Tibial nerve (tissue), 4 donors: ENCODE data around the gene FBLN1.
"Not testable (repeated sequence)": the region's sequence is repeated elsewhere in the genome, so short reads cannot be mapped to it uniquely, and the experiment has no call there.

Source experiments
- EP300 ChIP-seq, 2 donors: sonication (generic); formaldehyde crosslinking; IDR thresholded peaks; one replicate each; pipeline ENCODE4 v1.6.1; 2017; ENCODE audit warnings: antibody characterized with exemption in 2 of 2, mild to moderate bottlenecking in 1 of 2
- POLR2A ChIP-seq, 2 donors: fragments of 450-650 bp; IDR thresholded peaks; one replicate each; pipeline ENCODE4 v1.6.1; 2017; ENCODE audit warnings: antibody characterized with exemption in 2 of 2, mild to moderate bottlenecking in 2 of 2, moderate library complexity in 2 of 2
- TF ChIP-seq, protein P1 (sequence below), 5 experiments: fragments of 200-600 bp in 3 of 5; fragments of 450-650 bp in 2 of 5; sonication (generic) in 3 of 5; IDR thresholded peaks; one replicate each; pipeline ENCODE4 v1.5.1; 2016 to 2019; ENCODE audit warnings: antibody characterized with exemption in 5 of 5, mild to moderate bottlenecking in 3 of 5, moderate library complexity in 2 of 5

DNA sequence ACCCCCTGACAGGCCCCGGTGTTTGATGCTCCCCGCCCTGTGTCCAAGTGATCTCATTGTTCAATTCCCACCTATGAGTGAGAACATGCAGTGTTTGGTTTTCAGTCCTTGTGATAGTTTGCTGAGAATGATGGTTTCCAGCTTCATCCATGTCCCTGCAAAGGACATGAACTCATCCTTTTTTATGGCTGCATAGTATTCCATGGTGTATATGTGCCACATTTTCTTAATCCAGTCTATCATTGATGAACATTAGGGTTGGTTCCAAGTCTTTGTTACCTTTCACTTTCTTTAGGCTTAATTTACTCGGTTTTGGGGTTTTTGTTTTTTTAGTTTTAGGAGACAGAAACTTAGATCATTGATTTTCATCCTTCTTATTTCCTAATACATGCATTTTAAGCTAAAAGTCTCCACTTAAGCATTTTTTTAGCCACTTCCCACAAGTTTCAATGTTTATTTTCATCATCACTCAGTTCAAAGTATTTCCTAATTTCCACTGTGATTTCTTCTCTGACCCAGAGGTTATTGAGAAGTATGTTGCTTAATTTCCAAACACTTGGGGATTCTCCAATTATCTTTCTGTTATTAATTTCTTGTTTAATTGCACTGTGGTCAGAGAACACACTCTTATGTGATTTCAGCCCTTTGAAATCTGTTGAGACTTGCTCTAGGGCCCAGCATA, 120.9 kb downstream of the FBLN1 start:
- TF ChIP-seq, protein P1, sequence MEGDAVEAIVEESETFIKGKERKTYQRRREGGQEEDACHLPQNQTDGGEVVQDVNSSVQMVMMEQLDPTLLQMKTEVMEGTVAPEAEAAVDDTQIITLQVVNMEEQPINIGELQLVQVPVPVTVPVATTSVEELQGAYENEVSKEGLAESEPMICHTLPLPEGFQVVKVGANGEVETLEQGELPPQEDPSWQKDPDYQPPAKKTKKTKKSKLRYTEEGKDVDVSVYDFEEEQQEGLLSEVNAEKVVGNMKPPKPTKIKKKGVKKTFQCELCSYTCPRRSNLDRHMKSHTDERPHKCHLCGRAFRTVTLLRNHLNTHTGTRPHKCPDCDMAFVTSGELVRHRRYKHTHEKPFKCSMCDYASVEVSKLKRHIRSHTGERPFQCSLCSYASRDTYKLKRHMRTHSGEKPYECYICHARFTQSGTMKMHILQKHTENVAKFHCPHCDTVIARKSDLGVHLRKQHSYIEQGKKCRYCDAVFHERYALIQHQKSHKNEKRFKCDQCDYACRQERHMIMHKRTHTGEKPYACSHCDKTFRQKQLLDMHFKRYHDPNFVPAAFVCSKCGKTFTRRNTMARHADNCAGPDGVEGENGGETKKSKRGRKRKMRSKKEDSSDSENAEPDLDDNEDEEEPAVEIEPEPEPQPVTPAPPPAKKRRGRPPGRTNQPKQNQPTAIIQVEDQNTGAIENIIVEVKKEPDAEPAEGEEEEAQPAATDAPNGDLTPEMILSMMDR (IDR thresholded peaks at IDR 0.05): not testable (repeated sequence)
- not testable (repeated sequence) for TF ChIP-seq POLR2A, EP300 (IDR thresholded peaks at IDR 0.05)
